HepG2 (cell line): ENCODE data around the gene SHTN1. TPM values are rescaled to one million over a fixed set of nuclear protein-coding genes. Genes with fewer than 3 reads are reported as not detected.

Experiments
- ARNT2 ChIP-seq: sonication (generic); formaldehyde crosslinking; IDR thresholded peaks from 2 replicates; pipeline ENCODE4 v1.8.0; 2022; ENCODE audit warnings: mild to moderate bottlenecking, low read depth, missing genetic modification reagents, moderate library complexity
- ATF7-NPFF ChIP-seq: sonication (generic); formaldehyde crosslinking; IDR thresholded peaks from 2 replicates; pipeline ENCODE4 v1.8.1; 2023; ENCODE audit warnings: mild to moderate bottlenecking, low read depth, missing genetic modification reagents, moderate library complexity
- CBX1 ChIP-seq: IDR thresholded peaks from one replicate; pipeline ENCODE4 v1.6.1; 2016; ENCODE audit warnings: antibody characterized with exemption, low read depth
- CBX5 ChIP-seq: sonication (generic); formaldehyde crosslinking; IDR thresholded peaks from 2 replicates; pipeline ENCODE4 v1.4.0; 2020; ENCODE audit warnings: missing genetic modification reagents, borderline replicate concordance
- CREB1 ChIP-seq, 2 experiments: fragments of 450-650 bp in 1 of 2; IDR thresholded peaks; 2 replicates each; pipeline ENCODE4 v1.6.1; 2016 to 2017; ENCODE audit warnings: control low read depth in 1 of 2, mild to moderate bottlenecking in 1 of 2, missing compliant biosample characterization in 1 of 2, missing genetic modification characterization in 1 of 2
- DZIP1 ChIP-seq: sonication (generic); formaldehyde crosslinking; IDR thresholded peaks from 2 replicates; pipeline ENCODE4 v1.5.0; 2020; ENCODE audit warnings: mild to moderate bottlenecking, missing genetic modification reagents
- GABPB1 ChIP-seq: IDR thresholded peaks from 2 replicates; pipeline ENCODE4 v1.6.1; 2016; ENCODE audit warnings: mild to moderate bottlenecking, missing genetic modification reagents, moderate library complexity, missing compliant biosample characterization
- HNF4A ChIP-seq: sonication (generic); formaldehyde crosslinking; IDR thresholded peaks from 2 replicates; pipeline ENCODE4 v1.4.0; 2020; ENCODE audit warnings: missing genetic modification reagents
- JARID2 ChIP-seq: sonication (generic); formaldehyde crosslinking; IDR thresholded peaks from 2 replicates; pipeline ENCODE4 v1.8.1; 2023; ENCODE audit warnings: missing genetic modification reagents, inconsistent platforms; ENCODE audit not compliant: insufficient replicate concordance
- MIER2 ChIP-seq: IDR thresholded peaks from 2 replicates; pipeline ENCODE4 v1.6.1; 2016; ENCODE audit warnings: missing biosample characterization, missing genetic modification reagents
- NFKB2 ChIP-seq: sonication (generic); formaldehyde crosslinking; IDR thresholded peaks from 2 replicates; pipeline ENCODE4 v1.4.0; 2020; ENCODE audit warnings: missing genetic modification reagents, borderline replicate concordance
- PBX3 ChIP-seq: sonication (generic); formaldehyde crosslinking; IDR thresholded peaks from 2 replicates; pipeline ENCODE4 v1.8.1; 2023; ENCODE audit warnings: missing genetic modification reagents, inconsistent platforms, borderline replicate concordance
- RBFOX2 ChIP-seq: fragments of 200-400 bp; formaldehyde crosslinking; IDR thresholded peaks from 2 replicates; pipeline ENCODE4 v1.6.1; 2017; ENCODE audit warnings: low read depth, mild to moderate bottlenecking, low read length
- ZBTB7B ChIP-seq: sonication (generic); formaldehyde crosslinking; IDR thresholded peaks from 2 replicates; pipeline ENCODE4 v1.4.0; 2020; ENCODE audit warnings: missing genetic modification reagents
- ZNF335 ChIP-seq: sonication (generic); formaldehyde crosslinking; IDR thresholded peaks from 2 replicates; pipeline ENCODE4 v1.4.0; 2020; ENCODE audit warnings: missing genetic modification reagents
- ZNF510 ChIP-seq: sonication (generic); formaldehyde crosslinking; IDR thresholded peaks from 2 replicates; pipeline ENCODE4 v1.4.0; 2020; ENCODE audit warnings: low read depth, mild to moderate bottlenecking, missing genetic modification reagents
- ZNF512B ChIP-seq: sonication (generic); formaldehyde crosslinking; IDR thresholded peaks from 2 replicates; pipeline ENCODE4 v1.5.1; 2020; ENCODE audit warnings: missing genetic modification reagents, mild to moderate bottlenecking, borderline replicate concordance
- ZNF574 ChIP-seq: sonication (generic); formaldehyde crosslinking; IDR thresholded peaks from 2 replicates; pipeline ENCODE4 v1.4.0; 2020; ENCODE audit warnings: missing genetic modification reagents
- ZNF720 ChIP-seq: sonication (generic); formaldehyde crosslinking; IDR thresholded peaks from 2 replicates; pipeline ENCODE4 v1.4.0; 2020; ENCODE audit warnings: missing genetic modification reagents
- ZNF773 ChIP-seq: sonication (generic); formaldehyde crosslinking; IDR thresholded peaks from 2 replicates; pipeline ENCODE4 v1.4.0; 2020; ENCODE audit warnings: missing genetic modification reagents, borderline replicate concordance
- ZSCAN9 ChIP-seq: IDR thresholded peaks from 2 replicates; pipeline ENCODE4 v1.6.1; 2016; ENCODE audit warnings: borderline replicate concordance
- polyA plus RNA-seq, 8 experiments: library from polyadenylated mRNA; depleted of rRNA in 3 of 8; stranded (reverse) in 7 of 8; unstranded in 1 of 8; fragments of >200 nt; fragmentation: Illumina TruSeq in 4 of 8; extraction: Trizol in 4 of 8; gene quantifications; 2 replicates each; pipeline versions ENCODE4 v1.2.1 to v1.2.3, GENCODE V29; 2011 to 2016; ENCODE audit warnings: low read depth in 4 of 8, missing spikeins in 1 of 8, mixed read lengths in 1 of 8; ENCODE audit not compliant: insufficient read depth in 1 of 8
- total RNA-seq, 5 experiments: library from RNA; depleted of rRNA; stranded (reverse); fragments of >200 nt; fragmentation: Illumina TruSeq; extraction: Trizol; gene quantifications; 2 replicates each; pipeline ENCODE4 v1.2.3, GENCODE V29; 2016; ENCODE audit warnings: low read depth in 1 of 5

SHTN1 gene
- total and polyA plus RNA-seq, 2 of the 13 experiments (the other 11 are each of a cell fraction or from before 2014, with no cell fraction given), result 11.3 to 15.6 TPM

GRCh38 chr10:117005026-117005526, at the start of gene SHTN1 (continued):
- TF ChIP-seq ZNF574, result peak; percentile 51; the same call in 1 of the 2 replicates
- no peak for TF ChIP-seq ZNF335 (CRISPR knock-in tag)
- 0 out of 2 replicates have a peak, but pooled peaks have one; percentile 48 for TF ChIP-seq ZNF773 (CRISPR knock-in tag)
- TF ChIP-seq RBFOX2, result peak; percentile 67
- TF ChIP-seq ZSCAN9, result no peak
- TF ChIP-seq CREB1 (IDR thresholded peaks at IDR 0.05), result no peak
- no peak for TF ChIP-seq CREB1 (CRISPR knock-in tag; IDR thresholded peaks at IDR 0.05)
- TF ChIP-seq MIER2 (CRISPR knock-in tag), result no peak
- TF ChIP-seq GABPB1 (CRISPR knock-in tag), result peak; percentile 83
- TF ChIP-seq ZNF510 (CRISPR knock-in tag), result no peak
- TF ChIP-seq ARNT2 (CRISPR knock-in tag), result peak; percentile 56; the same call in 1 of the 2 replicates
- TF ChIP-seq ZBTB7B (CRISPR knock-in tag), result no peak
- peak; percentile 31; the same call in 1 of the 2 replicates for TF ChIP-seq ATF7-NPFF (CRISPR knock-in tag)
- TF ChIP-seq ZNF512B (CRISPR knock-in tag), result no peak
- TF ChIP-seq JARID2 (CRISPR knock-in tag), result no peak
- TF ChIP-seq DZIP1 (CRISPR knock-in tag), result no peak
- TF ChIP-seq NFKB2 (CRISPR knock-in tag), result 0 out of 2 replicates have a peak, but pooled peaks have one; percentile 63
- TF ChIP-seq PBX3 (CRISPR knock-in tag), result no peak
- no peak for TF ChIP-seq HNF4A (CRISPR knock-in tag)
- TF ChIP-seq CBX1, result no peak
- no peak for TF ChIP-seq ZNF720 (CRISPR knock-in tag)
- TF ChIP-seq CBX5 (CRISPR knock-in tag), result no peak; the same call in 1 of the 2 replicates
